Fibroblast of lung (primary cell): ENCODE measurements around the gene ABCB4. TPM values are rescaled to one million over a fixed set of nuclear protein-coding genes. Genes with fewer than 3 reads are reported as not detected.
A peak's percentile ranks its signal among the peaks of the same experiment; 100 is the strongest.

Experiments used
- DNase-seq, 2 donors: peaks; one replicate each; pipeline versions ENCODE4 v3.0.0 to v3.0.0-alpha.2; 2010; ENCODE audit warnings: low read depth in 2 of 2
- H2AFZ ChIP-seq: 2 replicates; pipeline ENCODE4 v1.5.1; 2012; ENCODE audit warnings: low read length, control low read depth, inconsistent platforms
- H3K27ac ChIP-seq: 2 replicates; pipeline ENCODE4 v1.5.1; 2011; ENCODE audit warnings: low read length, control low read depth; ENCODE audit not compliant: insufficient read depth
- H3K27me3 ChIP-seq: 2 replicates; pipeline ENCODE4 v1.5.1; 2011; ENCODE audit warnings: mild to moderate bottlenecking, low read length; ENCODE audit not compliant: control insufficient read depth, insufficient read depth
- H3K36me3 ChIP-seq: 2 replicates; pipeline ENCODE4 v1.5.1; 2011; ENCODE audit warnings: low read length; ENCODE audit not compliant: control insufficient read depth, insufficient read depth
- H3K4me1 ChIP-seq: 2 replicates; pipeline ENCODE4 v1.5.1; 2011; ENCODE audit warnings: low read length; ENCODE audit not compliant: control insufficient read depth, insufficient read depth; ENCODE audit errors: extremely low read depth
- H3K4me2 ChIP-seq: 2 replicates; pipeline ENCODE4 v1.5.1; 2011; ENCODE audit warnings: low read length, control low read depth; ENCODE audit not compliant: insufficient read depth; ENCODE audit errors: extremely low read depth
- H3K4me3 ChIP-seq, 4 experiments: fragments of 200-600 bp in 1 of 4; sonication (generic) in 1 of 4; replicated peaks in 1 of 4; 2 replicates each; pipeline ENCODE4 v1.5.1; 2011 to 2016; ENCODE audit warnings: low read length in 4 of 4, low read depth in 3 of 4, mild to moderate bottlenecking in 3 of 4, control low read depth in 2 of 4, inconsistent platforms in 1 of 4, mixed read lengths in 1 of 4; ENCODE audit not compliant: insufficient read depth in 1 of 4; ENCODE audit errors: control extremely low read depth in 1 of 4
- H3K79me2 ChIP-seq: 2 replicates; pipeline ENCODE4 v1.5.1; 2012; ENCODE audit warnings: mild to moderate bottlenecking, low read length, inconsistent platforms; ENCODE audit not compliant: control insufficient read depth, insufficient read depth
- H3K9ac ChIP-seq: 2 replicates; pipeline ENCODE4 v1.5.1; 2011; ENCODE audit warnings: mild to moderate bottlenecking, low read length, control low read depth; ENCODE audit not compliant: insufficient read depth
- H3K9me3 ChIP-seq: 2 replicates; pipeline ENCODE4 v1.5.1; 2012; ENCODE audit warnings: low read depth, low read length; ENCODE audit not compliant: control insufficient read depth, insufficient read depth
- H4K20me1 ChIP-seq: 2 replicates; pipeline ENCODE4 v1.5.1; 2011; ENCODE audit warnings: low read length; ENCODE audit not compliant: control insufficient read depth, insufficient read depth; ENCODE audit errors: extremely low read depth
- CTCF ChIP-seq, 2 donors: IDR thresholded peaks in 1 of 2; conservative IDR thresholded peaks in 1 of 2; 1 replicate in 1 of 2; 2 replicates in 1 of 2; pipeline ENCODE4 v1.5.1; 2011 to 2012; ENCODE audit warnings: low read length in 2 of 2, control low read depth in 1 of 2, inconsistent platforms in 1 of 2, low read depth in 1 of 2, mild to moderate bottlenecking in 1 of 2
- EZH2 ChIP-seq: IDR thresholded peaks from 2 replicates; pipeline ENCODE4 v1.5.1; 2012; ENCODE audit warnings: low read length, control low read depth, mild to moderate bottlenecking; ENCODE audit errors: missing control alignments
- polyA minus RNA-seq: library from RNA; depleted of rRNA, polyadenylated mRNA; stranded (reverse); fragments of >200 nt; gene quantifications from 2 replicates; pipeline ENCODE4 v1.2.3, GENCODE V29; 2011; ENCODE audit warnings: low replicate concordance
- polyA plus RNA-seq, 2 donors: library from polyadenylated mRNA; depleted of rRNA in 1 of 2; stranded (reverse) in 1 of 2; unstranded in 1 of 2; fragments of >200 nt; gene quantifications; 2 replicates each; pipeline ENCODE4 v1.2.1, GENCODE V29; 2011 to 2012; ENCODE audit warnings: missing spikeins in 1 of 2
- total RNA-seq: library from RNA; depleted of rRNA; stranded (reverse); fragments of >200 nt; gene quantifications from 2 replicates; pipeline ENCODE4 v1.2.1, GENCODE V29; 2014

Gene ABCB4
- total RNA-seq = 0.26 and 0.66 TPM in 2 replicates
- 0.03 and 0.16 TPM in 2 replicates for polyA plus RNA-seq
- 0.02 and 0.21 TPM in 2 replicates for polyA plus RNA-seq (2012)
- not detected in 2 replicates for polyA minus RNA-seq

- DNase-seq = peak in 1 of 2 donors; percentile 22
- Histone ChIP-seq H3K27me3 (peaks cover 16% of the 10 kb centered on the region), H4K20me1 (no peaks in the 10 kb centered on the region), H3K79me2 (no peaks in the 10 kb centered on the region), H3K9me3 (no peaks in the 10 kb centered on the region), H3K4me3 (peak within 1 kb of the TSS in 3 of 4 experiments; percentile 24 to 50 (median 36)), H3K27ac (no peak within 1 kb of the TSS), H3K36me3 (no peaks in the 10 kb centered on the region), H3K4me2 (peak within 1 kb of the TSS; percentile 59), H3K4me1 (no peaks in the 10 kb centered on the region), H2AFZ (no peak within 1 kb of the TSS), H3K9ac (no peak within 1 kb of the TSS)
- TF ChIP-seq EZH2 (peak; percentile 62), CTCF (conservative IDR thresholded peaks at IDR 0.05 in 1 of 2, IDR thresholded peaks at IDR 0.05 in 1 of 2; ENCODE audit: low read depth in 1 of 2, low read length in 2 of 2) (no peak)
These were observed at the start of gene ABCB4 for GRCh38 chr7:87475359-87476178. ABCB4 (minus strand) TSS chr7:87475680; CDS start chr7:87475465, 215 bp downstream.

- H3K9me3 ChIP-seq = no peaks in the 10 kb centered on the region
- no peaks in the 10 kb centered on the region for H3K4me1 ChIP-seq
- H4K20me1 ChIP-seq = no peaks in the 10 kb centered on the region
- no peak overlapping the region for H3K4me2 ChIP-seq
- TF ChIP-seq EZH2 (no peak), CTCF (conservative IDR thresholded peaks at IDR 0.05 in 1 of 2, IDR thresholded peaks at IDR 0.05 in 1 of 2; ENCODE audit: low read depth in 1 of 2, low read length in 2 of 2) (no peak)
- no peaks in the 10 kb centered on the region for H3K79me2 ChIP-seq
- H3K9ac ChIP-seq = no peak overlapping the region
- peak in 1 of 2 donors; percentile 44 for DNase-seq
- no peak overlapping the region for H2AFZ ChIP-seq
- H3K27ac ChIP-seq = no peak overlapping the region
- H3K36me3 ChIP-seq = no peaks in the 10 kb centered on the region
- H3K27me3 ChIP-seq = no peaks in the 10 kb centered on the region
- no peak overlapping the region for H3K4me3 ChIP-seq
These were observed 43.3 kb upstream of the ABCB4 start for GRCh38 chr7:87518735-87519134.

GRCh38 chr7:87517891-87518290 is 42.4 kb upstream of the ABCB4 start:
- Histone ChIP-seq H3K27me3 (no peaks in the 10 kb centered on the region), H3K9ac (no peak overlapping the region), H3K4me2 (no peak overlapping the region), H3K27ac (no peak overlapping the region), H3K9me3 (no peaks in the 10 kb centered on the region), H3K4me3 (no peak overlapping the region), H4K20me1 (no peaks in the 10 kb centered on the region), H2AFZ (no peak overlapping the region), H3K36me3 (no peaks in the 10 kb centered on the region), H3K79me2 (no peaks in the 10 kb centered on the region), H3K4me1 (no peaks in the 10 kb centered on the region)
- DNase-seq = no peak
- TF ChIP-seq EZH2 = no peak
- no peak for TF ChIP-seq CTCF (conservative IDR thresholded peaks at IDR 0.05 in 1 of 2, IDR thresholded peaks at IDR 0.05 in 1 of 2; ENCODE audit: low read depth in 1 of 2, low read length in 2 of 2)
